GM18498 (cell line): Measurements from ENCODE around the gene USP25.

Experiments used
- ATAC-seq: cut with Tn5 transposase; IDR thresholded peaks from one replicate; pipeline ENCODE4 v1.9.1; 2021; ENCODE audit warnings: mild to moderate bottlenecking, moderate library complexity; ENCODE audit not compliant: unreplicated experiment

The USP25 gene

DNA sequence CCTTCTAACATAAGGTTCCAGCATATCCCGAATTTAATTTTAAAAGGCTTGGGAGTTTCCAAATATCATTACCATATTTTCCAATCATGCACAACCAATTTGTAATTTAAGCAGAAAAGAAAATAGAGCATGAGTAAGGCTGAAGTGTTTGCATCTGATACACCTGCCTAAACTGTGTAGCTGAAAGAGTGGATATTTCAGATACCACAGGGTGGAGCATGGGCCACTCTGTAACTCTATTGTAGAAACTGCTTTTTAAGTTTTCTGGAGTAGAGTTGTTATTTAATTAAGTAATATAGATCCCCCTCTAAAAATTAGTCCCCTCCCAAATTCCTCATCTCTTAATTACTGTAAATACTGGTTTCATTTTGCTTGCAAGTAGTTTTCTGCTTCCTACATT is 199.8 kb downstream of the USP25 start:
- no peak for ATAC-seq
